Lung (tissue), 12 donors: ENCODE measurements around the gene FBXL13. TPM values are rescaled to one million over a fixed set of nuclear protein-coding genes. Genes with fewer than 3 reads are reported as not detected.

ENCODE experiments used
- ATAC-seq: fragments of 200-7000 bp; cut with Tn5 transposase; one replicate; pipeline ENCODE4 v1.9.1; 2020; ENCODE audit warnings: moderate number of reproducible peaks; ENCODE audit not compliant: insufficient read depth, low FRiP score
- DNase-seq, 3 donors: peaks; one replicate each; pipeline ENCODE4 v3.0.0-alpha.2; 2013 to 2017
- H3K27ac ChIP-seq, 2 donors: one replicate each; pipeline ENCODE4 v1.5.1; 2013; ENCODE audit warnings: mild to moderate bottlenecking in 2 of 2, moderate library complexity in 2 of 2, control low read depth in 1 of 2, inconsistent platforms in 1 of 2, low read depth in 1 of 2, low read length in 1 of 2
- H3K27me3 ChIP-seq, 3 donors: one replicate each; pipeline ENCODE4 v1.5.1; 2013; ENCODE audit warnings: low read length in 2 of 3; ENCODE audit not compliant: control insufficient read depth in 3 of 3, insufficient read depth in 3 of 3
- H3K36me3 ChIP-seq, 4 donors: one replicate each; pipeline ENCODE4 v1.5.1; 2013; ENCODE audit warnings: low read length in 4 of 4, mild to moderate bottlenecking in 1 of 4, moderate library complexity in 1 of 4; ENCODE audit not compliant: control insufficient read depth in 4 of 4, insufficient read depth in 4 of 4
- H3K4me1 ChIP-seq, 5 donors: one replicate each; pipeline ENCODE4 v1.5.1; 2013; ENCODE audit warnings: low read length in 5 of 5, mild to moderate bottlenecking in 2 of 5, moderate library complexity in 1 of 5; ENCODE audit not compliant: control insufficient read depth in 5 of 5, insufficient read depth in 5 of 5
- H3K4me3 ChIP-seq: one replicate; pipeline ENCODE4 v1.5.1; 2013; ENCODE audit warnings: mild to moderate bottlenecking, control low read depth, moderate library complexity
- H3K9ac ChIP-seq, 2 donors: one replicate each; pipeline ENCODE4 v1.5.1; 2013; ENCODE audit warnings: low read length in 2 of 2, control low read depth in 1 of 2; ENCODE audit not compliant: insufficient read depth in 1 of 2
- H3K9me3 ChIP-seq, 4 donors: one replicate each; pipeline ENCODE4 v1.5.1; 2013; ENCODE audit warnings: low read length in 3 of 4, mild to moderate bottlenecking in 1 of 4, moderate library complexity in 1 of 4; ENCODE audit not compliant: control insufficient read depth in 4 of 4, insufficient read depth in 3 of 4
- WGBS, 2 donors: extraction: QIAGEN DNeasy Blood & Tissue Kit; methylation state at CpG; one replicate each; pipeline ENCODE4 v1.1.7; 2013; 5-methylcytosine and 5-hydroxymethylcytosine counted together
- polyA plus RNA-seq, 2 donors: library from polyadenylated mRNA; stranded (reverse); fragments of 200-250 nt; gene quantifications; one replicate each; pipeline ENCODE4 v1.2.1, GENCODE V29; 2013
- total RNA-seq, 2 donors: library from RNA; depleted of rRNA in 1 of 2; stranded (reverse); fragments of >200 nt in 1 of 2; gene quantifications; one replicate each; pipeline ENCODE4 v1.2.1, GENCODE V29; 2014 to 2021
- TF ChIP-seq, protein P1 (sequence below): IDR thresholded peaks from 2 replicates; pipeline ENCODE4 v1.5.1; 2012; ENCODE audit warnings: mild to moderate bottlenecking; ENCODE audit errors: control extremely low read depth, extremely low read depth
- donor health status: control.
- donor health status: control.
- donor health status: Bipolar disorder and iron deficiency.
- donor health status: healthy.
- donor health status: DM: yes; HTN: yes; CAD: no.

FBXL13 gene
- total and polyA plus RNA-seq, 4 donors = 0.61 to 12.3 (median 3.7) TPM

DNA sequence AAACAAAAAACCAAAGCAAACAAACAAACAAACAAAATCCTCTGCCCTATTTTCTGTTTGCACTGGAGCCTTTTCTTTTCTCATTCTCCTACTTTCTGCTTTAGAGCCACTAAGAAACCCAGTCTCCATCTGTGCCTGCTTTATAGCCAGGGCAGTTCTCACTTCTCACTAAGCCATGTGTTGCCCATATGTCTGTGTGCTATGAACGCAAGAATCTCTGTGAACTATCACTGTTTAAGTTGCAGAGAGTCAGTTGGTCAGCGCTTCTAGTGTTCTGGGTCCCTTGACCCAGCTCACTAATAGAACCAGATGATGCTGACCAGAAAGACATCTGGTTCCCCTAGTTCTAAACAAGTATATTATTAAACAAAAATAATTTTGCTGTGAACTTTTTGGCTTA is 244.4 kb downstream of the FBXL13 start:
- WGBS, 2 donors = 98 to 100% methylated on average over 2 of the region's 2 CpGs
- Histone ChIP-seq H3K4me1 (peaks cover 0 to 7% (median 0%) of the 10 kb centered on the region in 5 donors), H3K4me3 (no peak overlapping the region), H3K9ac (no peak overlapping the region), H3K27ac (no peak overlapping the region), H3K36me3 (peaks cover 4 to 11% (median 7%) of the 10 kb centered on the region in 4 donors), H3K27me3 (no peaks in the 10 kb centered on the region), H3K9me3 (no peaks in the 10 kb centered on the region)
- TF ChIP-seq, protein P1, sequence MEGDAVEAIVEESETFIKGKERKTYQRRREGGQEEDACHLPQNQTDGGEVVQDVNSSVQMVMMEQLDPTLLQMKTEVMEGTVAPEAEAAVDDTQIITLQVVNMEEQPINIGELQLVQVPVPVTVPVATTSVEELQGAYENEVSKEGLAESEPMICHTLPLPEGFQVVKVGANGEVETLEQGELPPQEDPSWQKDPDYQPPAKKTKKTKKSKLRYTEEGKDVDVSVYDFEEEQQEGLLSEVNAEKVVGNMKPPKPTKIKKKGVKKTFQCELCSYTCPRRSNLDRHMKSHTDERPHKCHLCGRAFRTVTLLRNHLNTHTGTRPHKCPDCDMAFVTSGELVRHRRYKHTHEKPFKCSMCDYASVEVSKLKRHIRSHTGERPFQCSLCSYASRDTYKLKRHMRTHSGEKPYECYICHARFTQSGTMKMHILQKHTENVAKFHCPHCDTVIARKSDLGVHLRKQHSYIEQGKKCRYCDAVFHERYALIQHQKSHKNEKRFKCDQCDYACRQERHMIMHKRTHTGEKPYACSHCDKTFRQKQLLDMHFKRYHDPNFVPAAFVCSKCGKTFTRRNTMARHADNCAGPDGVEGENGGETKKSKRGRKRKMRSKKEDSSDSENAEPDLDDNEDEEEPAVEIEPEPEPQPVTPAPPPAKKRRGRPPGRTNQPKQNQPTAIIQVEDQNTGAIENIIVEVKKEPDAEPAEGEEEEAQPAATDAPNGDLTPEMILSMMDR = no peak
- DNase-seq (no peak), ATAC-seq (no peak)

DNA sequence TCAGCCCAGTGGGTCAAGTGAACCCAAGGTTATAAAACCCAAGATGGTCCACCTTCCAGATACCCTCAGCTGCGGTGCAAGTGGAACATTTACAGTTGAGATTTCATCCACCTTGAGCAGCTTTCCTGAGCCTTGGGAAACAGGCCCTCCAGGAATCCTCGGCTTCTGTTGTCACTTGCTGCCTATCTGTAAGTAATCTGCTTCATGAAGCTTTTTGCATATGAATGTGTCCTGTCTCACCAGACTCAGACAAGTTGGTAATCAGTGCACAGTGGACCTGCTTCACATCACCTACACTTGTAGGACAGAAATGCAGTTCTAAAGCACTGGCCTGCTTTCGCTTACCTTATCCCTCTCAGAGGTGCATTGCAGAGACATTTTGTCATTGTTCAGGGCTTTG is 245.5 kb downstream of the FBXL13 start:
- H3K36me3 ChIP-seq = peaks cover 4 to 12% (median 7%) of the 10 kb centered on the region in 4 donors
- no peaks in the 10 kb centered on the region for H3K9me3 ChIP-seq
- no peak overlapping the region for H3K9ac ChIP-seq
- H3K27ac ChIP-seq = no peak overlapping the region
- H3K27me3 ChIP-seq = no peaks in the 10 kb centered on the region
- ATAC-seq (no peak), DNase-seq (no peak)
- WGBS, 2 donors = 92 to 97% methylated on average over 3 of the region's 3 CpGs
- TF ChIP-seq, protein P1 = no peak
- peaks cover 0 to 7% (median 0%) of the 10 kb centered on the region in 5 donors for H3K4me1 ChIP-seq
- H3K4me3 ChIP-seq = no peak overlapping the region

DNA sequence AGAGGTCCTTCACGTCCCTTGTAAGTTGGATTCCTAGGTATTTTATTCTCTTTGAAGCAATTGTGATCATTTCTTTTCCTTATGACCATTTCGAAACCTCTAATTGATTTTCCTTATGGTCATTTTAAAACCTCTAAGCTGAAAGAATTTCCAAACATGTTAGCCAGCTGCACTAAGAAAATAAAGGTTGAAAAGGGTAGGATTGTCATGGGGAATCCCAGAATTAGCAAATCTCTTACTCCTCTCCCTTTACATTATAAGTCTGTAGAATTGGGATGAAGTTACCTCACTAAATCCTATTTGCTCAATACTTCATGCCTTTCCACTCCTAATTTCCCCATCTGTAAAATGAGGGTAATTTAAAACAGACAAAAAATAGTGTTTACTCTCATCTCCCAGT is 246.3 kb downstream of the FBXL13 start:
- no peak for ATAC-seq
- TF ChIP-seq, protein P1 = no peak
- peaks cover 4 to 12% (median 7%) of the 10 kb centered on the region in 4 donors for H3K36me3 ChIP-seq
- H3K27ac ChIP-seq = no peak overlapping the region
- no peaks in the 10 kb centered on the region for H3K27me3 ChIP-seq
- H3K4me1 ChIP-seq = peaks cover 0 to 7% (median 0%) of the 10 kb centered on the region in 5 donors
- no peaks in the 10 kb centered on the region for H3K9me3 ChIP-seq
- no peak overlapping the region for H3K9ac ChIP-seq
- DNase-seq = no peak
- no peak overlapping the region for H3K4me3 ChIP-seq
- WGBS, 2 donors = 89 to 93% methylated on average over 2 of the region's 2 CpGs
